Ovary (tissue), 9 donors: ENCODE results near the gene SELENOF. TPM values are rescaled to one million over a fixed set of nuclear protein-coding genes. Genes with fewer than 3 reads are reported as not detected.
"Not testable (repeated sequence)": the region's sequence is repeated elsewhere in the genome, so short reads cannot be mapped to it uniquely, and the experiment has no call there.

Experiments
- DNase-seq, 5 donors: peaks; one replicate each; pipeline ENCODE4 v3.0.0-alpha.2; 2019 to 2020
- H3K27ac ChIP-seq, 2 donors: fragments of 200-600 bp; one replicate each; pipeline versions ENCODE4 v1.5.1 to v1.8.0; 2019 to 2022
- H3K27me3 ChIP-seq: fragments of 200-600 bp; one replicate; pipeline ENCODE4 v1.8.0; 2022
- H3K36me3 ChIP-seq: fragments of 200-600 bp; sonication (generic); one replicate; pipeline ENCODE4 v1.5.1; 2019
- H3K4me1 ChIP-seq: one replicate; pipeline ENCODE4 v1.8.1; 2013; ENCODE audit warnings: mild to moderate bottlenecking, moderate library complexity; ENCODE audit not compliant: insufficient read depth
- H3K4me3 ChIP-seq: fragments of 200-600 bp; sonication (generic); one replicate; pipeline ENCODE4 v1.5.1; 2017
- H3K9me3 ChIP-seq, 2 donors: fragments of 200-600 bp in 1 of 2; sonication (generic) in 1 of 2; one replicate each; pipeline versions ENCODE4 v1.5.1 to v1.8.1; 2013 to 2019; ENCODE audit warnings: mild to moderate bottlenecking in 1 of 2, moderate library complexity in 1 of 2
- CTCF ChIP-seq, 3 donors: fragments of 450-650 bp in 2 of 3; fragments of 200-600 bp in 1 of 3; IDR thresholded peaks; one replicate each; pipeline versions ENCODE4 v1.5.1 to v1.8.0; 2016 to 2022; ENCODE audit warnings: antibody characterized with exemption in 3 of 3, mild to moderate bottlenecking in 1 of 3
- EP300 ChIP-seq: sonication (generic); formaldehyde crosslinking; IDR thresholded peaks from one replicate; pipeline ENCODE4 v1.6.1; 2017; ENCODE audit warnings: antibody characterized with exemption
- POLR2A ChIP-seq: fragments of 450-650 bp; IDR thresholded peaks from one replicate; pipeline ENCODE4 v1.6.1; 2017; ENCODE audit warnings: antibody characterized with exemption, mild to moderate bottlenecking, moderate library complexity
- WGBS, 3 donors: extraction: QIAGEN DNeasy Blood & Tissue Kit in 1 of 3; methylation state at CpG; one replicate each; pipeline versions ENCODE4 v1.1.5 to v1.1.7; 2013 to 2017; 5-methylcytosine and 5-hydroxymethylcytosine counted together
- intact Hi-C, 4 donors: fragments of 100-400 bp; cut with DNase I; formaldehyde crosslinking; loops; one replicate each; pipeline versions ENCODE4 v1.11.0 to v1.15.1; 2022 to 2023
- polyA plus RNA-seq, 2 donors: library from polyadenylated mRNA; stranded (reverse); fragments of 200-250 nt in 1 of 2; fragments of 350-450 nt in 1 of 2; fragmentation: Illumina TruSeq in 1 of 2; extraction: RNeasy Lipid Tissue Mini Kit (QIAGEN cat#74804) in 1 of 2; gene quantifications; one replicate each; pipeline ENCODE4 v1.2.3, GENCODE V29; 2013 to 2014
- total RNA-seq, 7 donors: library from RNA; depleted of rRNA in 2 of 7; stranded (reverse); fragments of >200 nt in 2 of 7; fragmentation: NEBNext Ultra II Directional in 3 of 7; extraction: Animal tissue kit (Norgen Biotek cat#: 25700) in 3 of 7; gene quantifications; one replicate each; pipeline versions ENCODE4 v1.1.0 to v1.2.4, GENCODE V29; 2016 to 2023
- donor health status: DM: no; HTN: no; CAD: no; lungs with moderate emphysema.
- donor health status: DM: no; HTN: no; CAD: no.
- donor health status: Bipolar disorder and iron deficiency.
- donor health status: DM: yes; HTN: yes; CAD: no.
- donor health status: DM: no; HTN: no; CAD: no.
- donor health status: DM: yes; HTN: yes; CAD: no.

The SELENOF gene
- total and polyA plus RNA-seq, 9 donors: 122 to 294 (median 167) TPM

DNA sequence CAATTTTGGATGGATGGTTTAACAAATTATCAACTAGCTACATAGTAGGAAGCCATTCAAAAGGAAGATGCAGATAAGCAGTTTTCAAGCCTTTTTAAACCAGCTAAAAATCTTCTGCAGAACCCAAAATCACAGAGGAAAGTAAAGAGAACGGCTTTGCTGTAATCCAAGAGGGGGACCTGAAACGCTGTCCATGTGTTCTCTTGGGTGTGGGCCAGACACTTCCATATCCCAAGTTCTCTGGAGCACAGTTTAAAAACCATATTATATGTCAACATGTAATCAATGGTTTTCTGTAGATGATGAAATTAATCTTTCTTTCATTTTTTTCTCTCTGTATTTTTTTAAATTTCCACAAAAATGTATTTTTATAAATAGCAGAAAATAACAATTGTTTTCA, 90.5 kb downstream of the SELENOF start:
- no peak overlapping the region for H3K27ac ChIP-seq
- 19 to 27% (median 20%) methylated on average over 2 of the region's 2 CpGs for WGBS, 3 donors
- H3K27me3 ChIP-seq: no peaks in the 10 kb centered on the region
- no peak for DNase-seq
- no peak for TF ChIP-seq POLR2A
- no peak for TF ChIP-seq CTCF (IDR thresholded peaks at IDR 0.05)
- TF ChIP-seq EP300: no peak
- no peaks in the 10 kb centered on the region for H3K9me3 ChIP-seq
- no peak overlapping the region for H3K4me3 ChIP-seq
- H3K36me3 ChIP-seq: no peaks in the 10 kb centered on the region
- no peaks in the 10 kb centered on the region for H3K4me1 ChIP-seq
- intact Hi-C loops: no loop called here

DNA sequence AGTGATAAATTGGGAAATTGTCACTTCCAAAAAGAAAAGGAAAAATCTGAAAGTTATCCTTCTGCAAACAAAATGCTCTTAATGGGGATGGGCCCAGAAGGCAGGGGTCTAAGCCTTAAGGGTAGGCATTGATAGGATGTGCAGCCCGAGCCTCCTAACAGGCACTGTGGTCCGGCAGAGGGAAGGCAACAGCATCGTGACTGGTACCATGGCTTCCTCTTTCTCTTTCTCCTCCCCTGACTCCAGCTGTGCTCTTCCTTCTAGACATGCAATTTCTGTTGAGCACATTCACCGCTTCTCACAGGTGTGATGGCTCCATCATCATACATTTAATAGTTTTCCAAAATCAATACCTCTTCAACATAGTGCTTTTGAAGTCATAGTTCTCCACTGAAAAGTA, 91.5 kb downstream of the SELENOF start:
- TF ChIP-seq CTCF (IDR thresholded peaks at IDR 0.05) (no peak), EP300 (no peak), POLR2A (no peak)
- no peaks in the 10 kb centered on the region for H3K27me3 ChIP-seq
- DNase-seq: no peak
- 57 to 60% (median 58%) methylated on average over 4 of the region's 4 CpGs for WGBS, 3 donors
- no peaks in the 10 kb centered on the region for H3K36me3 ChIP-seq
- intact Hi-C loops: no loop called here
- H3K4me3 ChIP-seq: no peak overlapping the region
- no peaks in the 10 kb centered on the region for H3K9me3 ChIP-seq
- no peaks in the 10 kb centered on the region for H3K4me1 ChIP-seq
- no peak overlapping the region for H3K27ac ChIP-seq

- H3K36me3 ChIP-seq: no peaks in the 10 kb centered on the region
- DNase-seq: no peak
- H3K4me3 ChIP-seq: no peak overlapping the region
- no peaks in the 10 kb centered on the region for H3K9me3 ChIP-seq
- TF ChIP-seq CTCF (IDR thresholded peaks at IDR 0.05) (no peak), EP300 (no peak), POLR2A (no peak)
- H3K27ac ChIP-seq: no peak overlapping the region
- intact Hi-C loops: no loop called here
- no peaks in the 10 kb centered on the region for H3K4me1 ChIP-seq
- 0 to 11% (median 5%) methylated on average over 1 of the region's 1 CpG for WGBS, 3 donors
- H3K27me3 ChIP-seq: no peaks in the 10 kb centered on the region
Measured at GRCh38 chr1:86821956-86822355, 92.0 kb downstream of the SELENOF start.

GRCh38 chr1:86819970-86820369, 94.0 kb downstream of the SELENOF start:
- H3K36me3 ChIP-seq, intact Hi-C loops, H3K27me3 ChIP-seq, H3K27ac ChIP-seq, H3K9me3 ChIP-seq, H3K4me3 ChIP-seq, H3K4me1 ChIP-seq, DNase-seq: not testable (repeated sequence)
- 56 to 58% (median 57%) methylated on average over 5 of the region's 5 CpGs for WGBS, 3 donors

- H3K27ac ChIP-seq, H3K4me3 ChIP-seq, intact Hi-C loops, DNase-seq, H3K27me3 ChIP-seq, H3K9me3 ChIP-seq, H3K4me1 ChIP-seq, H3K36me3 ChIP-seq: not testable (repeated sequence)
- WGBS, 3 donors: 70 to 74% (median 71%) methylated on average over 5 of the region's 5 CpGs
Measured at GRCh38 chr1:86817246-86817826, 96.6 kb downstream of the SELENOF start.

GRCh38 chr1:86814118-86814517, 99.8 kb downstream of the SELENOF start:
- H3K9me3 ChIP-seq, DNase-seq, H3K27ac ChIP-seq, H3K27me3 ChIP-seq, intact Hi-C loops, H3K4me3 ChIP-seq, H3K36me3 ChIP-seq, H3K4me1 ChIP-seq: not testable (repeated sequence)
- 67 to 83% (median 80%) methylated on average over 5 of the region's 5 CpGs for WGBS, 3 donors

Other genes starting within 250 kb of the SELENOF start
- gene SH3GLB1, start 209.6 kb downstream of the SELENOF start, total RNA-seq: 10 to 100 TPM; 23.7 to 58.5 (median 49.5) TPM
- gene SH3GLB1, start 209.6 kb downstream of the SELENOF start, polyA plus RNA-seq: 10 to 100 TPM; 18.8 to 63.2 TPM
- gene HS2ST1, start 509 bp upstream of the SELENOF start, total RNA-seq: 10 to 100 TPM; 12.6 to 30.0 (median 21.8) TPM
- 10 to 100 TPM; 11.5 to 31.6 TPM for gene HS2ST1, start 509 bp upstream of the SELENOF start, polyA plus RNA-seq